Daoy (cell line): ENCODE measurements around the gene GIGYF2. TPM values are rescaled to one million over a fixed set of nuclear protein-coding genes. Genes with fewer than 3 reads are reported as not detected.
"Not testable (repeated sequence)": the region's sequence is repeated elsewhere in the genome, so short reads cannot be mapped to it uniquely, and the experiment has no call there.

Experiments used
- DNase-seq: peaks from one replicate; pipeline ENCODE4 v3.0.0-alpha.2; 2015; ENCODE audit warnings: low read depth
- total RNA-seq: library from RNA; depleted of rRNA; stranded (reverse); fragments of >200 nt; shearing (Covaris generic); gene quantifications from 2 replicates; pipeline ENCODE4 v1.2.3, GENCODE V29; 2014; rRNA removed

Gene GIGYF2
- total RNA-seq, 1 experiment from 2014 or later = 56.9 TPM

- DNase-seq = no peak
Measured at GRCh38 chr2:232894746-232895145, 197.6 kb downstream of the GIGYF2 start.

- DNase-seq = no peak
Measured at GRCh38 chr2:232896111-232896510, 199.0 kb downstream of the GIGYF2 start.

- no peak for DNase-seq
Measured at GRCh38 chr2:232896720-232897597, 199.8 kb downstream of the GIGYF2 start.

- no peak for DNase-seq
Measured at GRCh38 chr2:232897598-232898408, 200.7 kb downstream of the GIGYF2 start.

DNA sequence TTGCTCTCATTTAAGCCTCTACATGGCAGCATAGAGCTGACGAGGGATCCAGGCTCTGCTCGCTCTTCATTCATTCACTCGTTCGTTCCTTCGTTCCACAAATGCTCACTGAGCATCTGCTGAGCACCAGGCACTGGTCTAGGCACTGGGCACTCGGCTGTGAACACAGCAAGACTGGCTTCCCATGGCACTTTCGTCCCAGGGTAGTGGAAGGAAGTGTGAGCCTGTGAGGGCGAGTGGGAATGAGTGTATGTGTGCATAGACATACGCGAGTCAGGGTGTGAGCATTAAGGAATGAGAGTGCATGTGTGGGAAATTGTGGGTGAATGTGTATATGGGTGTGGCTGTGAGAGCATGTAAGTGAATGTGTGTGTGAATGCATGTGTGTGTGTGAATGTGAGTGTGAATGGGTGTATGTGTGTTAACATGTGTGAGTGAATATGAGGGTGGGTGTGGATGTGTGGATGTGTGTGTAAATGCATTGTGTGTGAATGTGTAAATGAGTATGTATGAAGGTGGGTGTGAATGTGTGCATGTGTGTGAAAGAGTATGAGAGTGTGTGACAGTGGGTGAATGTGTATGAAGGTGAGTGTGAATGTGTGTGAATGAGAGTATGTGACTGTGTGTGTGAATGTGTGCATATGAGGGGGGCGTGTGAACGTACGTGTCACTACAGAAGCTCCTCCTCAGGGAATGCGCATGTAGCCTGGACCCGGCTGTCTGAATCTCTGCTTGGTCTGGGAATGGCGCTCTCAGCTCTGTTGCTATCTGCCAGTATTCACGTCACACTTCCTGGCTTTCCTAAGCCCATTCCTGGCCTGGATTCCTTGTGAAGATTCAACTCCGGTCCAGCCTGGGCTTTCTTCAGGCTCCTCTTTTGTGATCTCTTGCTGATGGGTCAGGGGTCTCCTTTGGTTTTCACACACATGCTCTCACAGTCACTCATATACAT is 201.7 kb downstream of the GIGYF2 start:
- no peak for DNase-seq

DNA sequence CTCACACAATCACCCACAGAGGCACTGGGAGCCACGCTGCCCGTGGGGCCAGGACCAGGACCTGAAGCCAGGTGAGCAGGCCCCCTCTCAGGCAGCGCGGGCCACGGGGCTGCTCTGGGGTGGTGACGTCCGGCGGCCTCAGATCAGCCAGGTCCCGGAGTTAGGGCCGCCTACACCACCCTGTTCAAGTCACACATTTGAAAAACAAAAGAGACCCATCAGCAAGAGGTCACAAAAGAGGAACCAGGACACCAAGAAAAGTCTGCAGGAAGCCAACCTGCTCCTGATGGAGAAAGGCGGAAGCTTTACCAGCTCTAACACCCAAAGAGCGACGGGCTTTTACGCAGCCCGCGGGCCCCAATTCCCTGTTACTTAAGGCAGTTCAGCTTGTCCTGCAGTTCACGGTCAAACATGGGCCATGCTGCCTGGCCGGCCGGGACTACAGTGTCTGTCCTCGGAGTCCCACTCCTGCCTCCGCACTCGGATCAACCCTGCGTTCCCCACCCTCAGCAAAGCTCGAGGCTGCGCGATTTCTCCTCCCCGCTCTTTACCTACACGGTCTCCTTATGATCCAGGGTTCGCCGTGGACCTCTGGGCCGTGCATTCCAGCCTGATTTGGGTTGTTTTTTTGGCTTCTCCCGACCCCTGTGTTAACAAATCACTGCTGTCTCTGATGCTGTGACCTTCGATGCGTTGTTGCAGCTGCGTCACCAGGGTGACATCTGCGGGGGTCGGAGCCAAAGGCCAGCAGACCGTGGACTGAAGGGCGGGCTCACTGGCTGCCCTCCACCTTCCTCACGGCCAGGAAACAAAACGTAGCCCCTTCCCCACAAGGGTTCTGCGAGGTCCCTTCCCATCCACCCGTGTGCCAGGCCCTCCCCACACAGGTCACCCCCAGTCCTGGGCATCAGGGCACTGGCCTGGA is 203.9 kb downstream of the GIGYF2 start:
- no peak for DNase-seq

- peak; percentile 93 for DNase-seq
Measured at GRCh38 chr2:232901736-232902578, 204.8 kb downstream of the GIGYF2 start.

- DNase-seq = no peak
Measured at GRCh38 chr2:232903989-232904388, 206.9 kb downstream of the GIGYF2 start.

DNA sequence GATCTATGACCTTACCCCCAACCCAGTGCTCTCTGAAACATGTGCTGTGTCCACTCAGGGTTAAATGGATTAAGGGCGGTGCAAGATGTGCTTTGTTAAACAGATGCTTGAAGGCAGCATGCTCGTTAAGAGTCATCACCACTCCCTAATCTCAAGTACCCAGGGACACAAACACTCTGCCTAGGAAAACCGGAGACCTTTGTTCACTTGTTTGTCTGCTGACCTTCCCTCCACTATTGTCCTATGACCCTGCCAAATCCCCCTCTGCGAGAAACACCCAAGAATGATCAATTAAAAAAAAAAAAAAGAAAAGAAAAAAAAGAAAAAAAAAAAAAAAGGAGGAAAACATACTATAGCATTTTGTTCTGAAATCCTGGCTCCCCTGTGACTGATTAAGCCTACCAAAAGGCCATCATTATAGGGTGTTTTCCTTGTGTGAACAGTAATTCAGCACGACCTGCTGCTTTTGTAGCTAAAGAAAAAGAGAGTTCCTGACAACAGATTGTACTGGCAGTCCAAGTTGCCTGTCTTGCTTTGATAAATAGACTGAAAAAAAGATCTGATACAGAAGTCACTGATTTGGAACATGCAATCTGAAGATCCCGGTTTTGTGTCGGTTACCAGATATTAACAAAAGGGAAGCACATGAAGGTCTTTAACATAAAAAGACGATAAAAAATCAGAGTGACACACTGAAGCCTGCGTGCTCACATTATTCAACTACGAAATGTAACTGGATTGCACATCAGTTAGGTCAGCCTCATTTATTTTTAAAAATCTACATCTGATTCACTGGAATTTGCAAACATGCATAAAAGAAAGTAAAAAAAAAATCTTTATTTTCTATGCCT is 210.0 kb downstream of the GIGYF2 start:
- DNase-seq = not testable (repeated sequence)

DNA sequence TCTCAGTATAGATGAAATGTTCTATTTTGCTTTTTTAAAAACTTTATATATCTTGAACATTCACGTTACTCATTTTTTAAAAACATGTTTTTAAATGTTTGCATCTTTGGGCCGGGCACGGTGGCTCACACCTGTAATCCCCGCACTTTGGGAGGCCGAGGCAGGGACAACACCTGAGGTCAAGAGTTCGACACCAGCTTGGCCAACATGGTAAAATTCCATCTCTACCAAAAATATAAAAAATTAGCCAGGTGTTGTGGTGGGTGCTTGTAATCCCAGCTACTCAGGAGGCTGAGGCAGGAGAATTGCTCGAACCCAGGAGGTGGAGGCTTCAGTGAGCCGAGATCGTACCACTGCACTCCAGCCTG is 210.6 kb downstream of the GIGYF2 start:
- not testable (repeated sequence) for DNase-seq

DNA sequence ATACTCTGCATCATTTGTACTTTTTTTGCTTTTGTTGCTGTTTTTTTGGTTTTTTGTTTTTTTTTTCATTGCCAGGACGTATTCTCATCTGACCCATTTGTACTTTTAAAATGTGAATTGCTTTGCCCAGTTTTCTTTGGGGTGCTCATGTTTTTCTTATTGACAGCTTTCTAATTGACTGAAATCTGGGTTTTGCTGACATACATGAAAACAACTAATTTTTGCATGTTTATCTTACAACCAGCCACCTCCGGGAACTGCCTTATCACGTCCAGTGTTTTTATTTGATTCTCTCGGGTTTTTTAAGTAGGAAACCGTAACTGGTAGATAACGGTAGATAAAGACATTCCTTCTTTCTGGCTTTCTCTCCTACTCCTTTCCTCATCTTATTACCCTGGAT is 211.6 kb downstream of the GIGYF2 start:
- DNase-seq = no peak

Other genes starting within 250 kb of the GIGYF2 start
- not detected in 2 replicates for gene ALPI, start 241.2 kb upstream of the GIGYF2 start, total RNA-seq
- not detected in 2 replicates for gene ECEL1, start 209.5 kb upstream of the GIGYF2 start, total RNA-seq
- gene PRSS56, start 176.9 kb upstream of the GIGYF2 start, total RNA-seq = not detected in 2 replicates
- not detected in 2 replicates for gene CHRND, start 171.2 kb upstream of the GIGYF2 start, total RNA-seq
- gene CHRNG, start 157.6 kb upstream of the GIGYF2 start, total RNA-seq = not detected in 2 replicates
- gene TIGD1, start 146.8 kb upstream of the GIGYF2 start, total RNA-seq = 5.4 and 8.4 TPM in 2 replicates
- gene EIF4E2, start 146.6 kb upstream of the GIGYF2 start, total RNA-seq = 80.5 and 109 TPM in 2 replicates
- 0.06 and 0.95 TPM in 2 replicates for gene EFHD1, start 63.7 kb upstream of the GIGYF2 start, total RNA-seq
- not detected in 2 replicates for gene KCNJ13, start 79.2 kb downstream of the GIGYF2 start, total RNA-seq
- gene SNORC, start 172.9 kb downstream of the GIGYF2 start, total RNA-seq = 0.29 and 0.30 TPM in 2 replicates